Sigmoid colon (tissue), 7 donors: ENCODE results near the gene MRRF. TPM values are rescaled to one million over a fixed set of nuclear protein-coding genes. Genes with fewer than 3 reads are reported as not detected.

ENCODE experiments used
- DNase-seq: peaks from one replicate; pipeline ENCODE4 v3.0.0-alpha.2; 2019
- H3K27ac ChIP-seq, 4 donors: fragments of 200-600 bp; sonication (generic); one replicate each; pipeline ENCODE4 v1.5.1; 2016 to 2019; ENCODE audit warnings: mild to moderate bottlenecking in 1 of 4
- H3K27me3 ChIP-seq, 3 donors: fragments of 200-600 bp; sonication (generic); one replicate each; pipeline ENCODE4 v1.5.1; 2019; ENCODE audit warnings: mild to moderate bottlenecking in 1 of 3
- H3K36me3 ChIP-seq, 4 donors: fragments of 200-600 bp; sonication (generic); one replicate each; pipeline ENCODE4 v1.5.1; 2016 to 2019
- H3K4me1 ChIP-seq, 4 donors: fragments of 200-600 bp; sonication (generic); one replicate each; pipeline ENCODE4 v1.5.1; 2017 to 2019
- H3K4me3 ChIP-seq, 4 donors: fragments of 200-600 bp; sonication (generic); one replicate each; pipeline ENCODE4 v1.5.1; 2017 to 2019; ENCODE audit warnings: mild to moderate bottlenecking in 2 of 4, moderate library complexity in 1 of 4
- H3K9me3 ChIP-seq, 4 donors: fragments of 200-600 bp in 3 of 4; sonication (generic) in 3 of 4; one replicate each; pipeline versions ENCODE4 v1.5.1 to v1.6.1; 2013 to 2019
- EP300 ChIP-seq, 4 donors: sonication (generic); formaldehyde crosslinking; IDR thresholded peaks; one replicate each; pipeline ENCODE4 v1.6.1; 2017; ENCODE audit warnings: antibody characterized with exemption in 4 of 4
- POLR2A ChIP-seq, 2 donors: fragments of 450-650 bp; IDR thresholded peaks; one replicate each; pipeline ENCODE4 v1.6.1; 2016; ENCODE audit warnings: antibody characterized with exemption in 2 of 2, mild to moderate bottlenecking in 2 of 2, moderate library complexity in 2 of 2
- POLR2AphosphoS5 ChIP-seq, 4 donors: sonication (generic); formaldehyde crosslinking; IDR thresholded peaks; one replicate each; pipeline ENCODE4 v1.6.1; 2017; ENCODE audit warnings: antibody characterized with exemption in 4 of 4
- WGBS, 2 donors: extraction: QIAGEN DNeasy Blood & Tissue Kit; methylation state at CpG; one replicate each; pipeline ENCODE4 v1.1.7; 2013; 5-methylcytosine and 5-hydroxymethylcytosine counted together
- intact Hi-C: fragments of 100-400 bp; cut with DNase I; formaldehyde crosslinking; loops from one replicate; pipeline ENCODE4 v1.15.1; 2023
- polyA plus RNA-seq, 3 donors: library from polyadenylated mRNA; stranded (reverse); fragments of 200-250 nt; gene quantifications; one replicate each; pipeline ENCODE4 v1.2.3, GENCODE V29; 2013
- total RNA-seq, 4 donors: library from RNA; depleted of rRNA; stranded (reverse); fragments of >200 nt; gene quantifications; one replicate each; pipeline ENCODE4 v1.1.0, GENCODE V29; 2016
- TF ChIP-seq, protein P1 (sequence below), 4 experiments: fragments of 450-650 bp in 3 of 4; fragments of 200-600 bp in 1 of 4; IDR thresholded peaks; one replicate each; pipeline ENCODE4 v1.5.1; 2016 to 2019; ENCODE audit warnings: antibody characterized with exemption in 4 of 4, mild to moderate bottlenecking in 3 of 4, moderate library complexity in 2 of 4
- donor health status: healthy with polysubstance abuse.
- donor health status: Bipolar disorder and iron deficiency.
- donor health status: healthy.

Gene MRRF
- total and polyA plus RNA-seq, 7 donors, result 29.9 to 46.7 (median 38.2) TPM

DNA sequence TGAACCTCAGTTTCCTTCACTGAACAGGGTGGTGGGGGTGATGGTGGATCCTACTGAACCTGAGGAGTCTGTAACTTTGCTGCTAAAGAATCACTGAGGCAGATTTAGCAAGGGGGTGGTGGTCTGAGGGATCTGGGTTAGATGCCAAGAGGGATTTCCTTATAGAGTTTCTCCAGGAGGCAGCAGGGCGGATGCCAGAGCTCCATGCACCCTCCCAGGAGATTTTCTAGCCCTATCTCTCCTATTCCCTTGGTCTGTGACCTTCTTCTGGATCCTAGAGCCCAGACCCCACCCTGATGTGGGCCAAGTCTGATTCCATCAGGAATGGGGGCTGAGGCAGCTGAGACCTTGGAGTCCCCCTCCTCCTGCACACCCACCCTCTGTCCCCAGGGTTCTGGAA is 112.1 kb downstream of the MRRF start:
- intact Hi-C loops, result loop anchor here (10.0 kb wide), 1 partner anchor 448 kb away; the partner anchor contains the start of gene PDCL
- TF ChIP-seq POLR2AphosphoS5 (IDR thresholded peaks at IDR 0.05), result peak in 1 of 4 donors; percentile 2
- TF ChIP-seq, protein P1, sequence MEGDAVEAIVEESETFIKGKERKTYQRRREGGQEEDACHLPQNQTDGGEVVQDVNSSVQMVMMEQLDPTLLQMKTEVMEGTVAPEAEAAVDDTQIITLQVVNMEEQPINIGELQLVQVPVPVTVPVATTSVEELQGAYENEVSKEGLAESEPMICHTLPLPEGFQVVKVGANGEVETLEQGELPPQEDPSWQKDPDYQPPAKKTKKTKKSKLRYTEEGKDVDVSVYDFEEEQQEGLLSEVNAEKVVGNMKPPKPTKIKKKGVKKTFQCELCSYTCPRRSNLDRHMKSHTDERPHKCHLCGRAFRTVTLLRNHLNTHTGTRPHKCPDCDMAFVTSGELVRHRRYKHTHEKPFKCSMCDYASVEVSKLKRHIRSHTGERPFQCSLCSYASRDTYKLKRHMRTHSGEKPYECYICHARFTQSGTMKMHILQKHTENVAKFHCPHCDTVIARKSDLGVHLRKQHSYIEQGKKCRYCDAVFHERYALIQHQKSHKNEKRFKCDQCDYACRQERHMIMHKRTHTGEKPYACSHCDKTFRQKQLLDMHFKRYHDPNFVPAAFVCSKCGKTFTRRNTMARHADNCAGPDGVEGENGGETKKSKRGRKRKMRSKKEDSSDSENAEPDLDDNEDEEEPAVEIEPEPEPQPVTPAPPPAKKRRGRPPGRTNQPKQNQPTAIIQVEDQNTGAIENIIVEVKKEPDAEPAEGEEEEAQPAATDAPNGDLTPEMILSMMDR (IDR thresholded peaks at IDR 0.05), result no peak
- H3K4me3 ChIP-seq, result peak overlapping the region in 2 of 4 donors; percentile 1
- H3K36me3 ChIP-seq, result peaks cover 7 to 36% (median 24%) of the 10 kb centered on the region in 4 donors
- WGBS, 2 donors, result 41 to 67% methylated on average over 1 of the region's 1 CpG
- peak overlapping the region; percentile 90 to 95 (median 90) for H3K27ac ChIP-seq
- H3K27me3 ChIP-seq, result no peaks in the 10 kb centered on the region
- DNase-seq, result peak; percentile 40
- H3K9me3 ChIP-seq, result no peaks in the 10 kb centered on the region
- H3K4me1 ChIP-seq, result peaks cover 0 to 69% (median 64%) of the 10 kb centered on the region in 4 donors

DNA sequence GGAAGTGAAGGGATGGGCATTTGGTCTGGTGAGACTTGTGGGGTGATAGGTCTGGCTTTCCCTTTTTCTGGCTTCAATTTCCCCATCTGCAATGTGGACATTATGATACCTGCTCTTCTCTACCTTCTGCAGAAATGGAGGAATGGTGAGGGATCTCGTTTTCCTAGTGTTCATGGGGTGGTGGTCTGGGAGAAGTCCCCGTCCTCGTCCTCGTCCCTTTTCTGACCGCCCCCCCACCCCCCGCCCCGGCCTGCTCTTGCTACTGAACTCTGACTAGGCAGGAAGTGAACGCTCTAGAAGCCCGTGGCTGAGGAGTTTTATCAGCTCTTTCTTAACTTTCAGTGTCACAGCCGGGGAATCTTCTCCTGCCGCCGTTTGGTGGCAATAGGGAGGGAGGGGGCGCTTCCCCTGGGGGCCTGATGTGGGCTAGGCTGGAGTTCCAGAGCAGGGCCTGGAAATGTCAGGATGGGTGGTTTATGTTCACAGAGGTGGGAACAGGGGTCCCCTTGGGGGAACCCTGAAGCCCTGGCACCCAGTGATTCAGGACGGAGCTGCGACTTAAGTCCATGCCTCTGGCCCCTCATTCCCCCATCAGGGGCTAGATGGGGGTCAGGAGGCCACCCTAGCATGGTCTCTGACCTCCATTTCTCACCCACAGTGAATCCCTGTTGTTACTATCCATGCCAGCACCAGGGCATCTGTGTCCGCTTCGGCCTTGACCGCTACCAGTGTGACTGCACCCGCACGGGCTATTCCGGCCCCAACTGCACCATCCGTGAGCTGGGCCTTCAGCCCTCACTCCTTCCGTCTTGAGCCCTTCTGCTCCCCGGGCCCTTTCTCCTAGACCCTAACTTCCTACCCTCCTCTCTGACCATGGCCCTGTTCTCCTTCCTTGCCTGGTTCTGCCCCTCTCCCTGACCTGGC is 112.8 kb downstream of the MRRF start:
- intact Hi-C loops, result loop anchor here (10.0 kb wide), 1 partner anchor 447 kb away; the partner anchor contains the start of gene PDCL
- TF ChIP-seq POLR2A (IDR thresholded peaks at IDR 0.05), result no peak
- TF ChIP-seq, protein P1 (IDR thresholded peaks at IDR 0.05), result no peak
- TF ChIP-seq EP300 (IDR thresholded peaks at IDR 0.05), result no peak
- TF ChIP-seq POLR2AphosphoS5 (IDR thresholded peaks at IDR 0.05), result no peak
- Histone ChIP-seq H3K36me3 (peaks cover 7 to 41% (median 24%) of the 10 kb centered on the region in 4 donors), H3K4me3 (peak overlapping the region in 1 of 4 donors; percentile 1), H3K27me3 (no peaks in the 10 kb centered on the region), H3K9me3 (no peaks in the 10 kb centered on the region), H3K27ac (peak overlapping the region; percentile 90 to 95 (median 90)), H3K4me1 (peaks cover 0 to 69% (median 62%) of the 10 kb centered on the region in 4 donors)
- peak; percentile 55 for DNase-seq
- WGBS, 2 donors, result 69 to 84% methylated on average over 24 of the region's 24 CpGs

DNA sequence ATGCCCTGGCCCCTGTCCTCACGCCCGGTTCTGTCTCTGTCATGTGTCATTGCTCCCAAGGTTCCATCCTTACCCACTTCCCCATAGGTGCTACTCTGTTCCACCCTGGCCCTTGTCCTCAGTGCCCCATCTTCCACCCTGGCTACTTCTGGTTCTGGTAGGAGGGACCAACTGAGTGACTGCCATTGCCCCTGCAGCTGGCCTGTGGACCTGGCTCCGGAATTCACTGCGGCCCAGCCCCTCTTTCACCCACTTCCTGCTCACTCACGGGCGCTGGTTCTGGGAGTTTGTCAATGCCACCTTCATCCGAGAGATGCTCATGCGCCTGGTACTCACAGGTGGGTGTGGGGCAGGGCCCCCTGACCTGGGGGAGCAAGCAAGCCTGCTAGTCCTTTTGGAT is 113.6 kb downstream of the MRRF start:
- peak; percentile 54 for DNase-seq
- peak overlapping the region in 3 of 4 donors; percentile 90 to 95 (median 91) for H3K27ac ChIP-seq

DNA sequence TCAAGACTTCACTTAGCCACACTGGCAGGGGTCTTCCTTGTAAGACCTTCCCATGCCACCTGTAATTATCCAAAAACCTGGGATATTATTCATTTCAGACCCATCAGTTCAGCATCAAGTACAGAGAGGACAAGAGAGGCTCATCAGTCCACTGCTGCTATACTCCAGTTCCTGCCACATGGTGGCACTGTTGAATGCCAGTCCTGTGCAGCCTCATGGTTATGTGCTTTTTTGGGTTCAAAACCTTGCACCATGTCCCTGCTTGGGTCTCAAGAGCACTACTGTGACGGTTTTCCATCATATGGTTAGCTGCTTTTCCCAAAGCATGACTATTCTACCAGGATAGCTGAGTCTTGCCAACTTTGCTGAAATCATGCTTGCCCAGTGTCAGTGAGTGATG is 114.7 kb downstream of the MRRF start:
- TF ChIP-seq, protein P1 (IDR thresholded peaks at IDR 0.05), result peak in 2 of 4 experiments; percentile 14 to 25
- TF ChIP-seq POLR2A (IDR thresholded peaks at IDR 0.05), result no peak
- DNase-seq, result no peak
- Histone ChIP-seq H3K27ac (peak overlapping the region in 1 of 4 donors; percentile 91), H3K4me3 (no peak overlapping the region), H3K9me3 (no peaks in the 10 kb centered on the region), H3K27me3 (no peaks in the 10 kb centered on the region), H3K4me1 (peaks cover 0 to 69% (median 60%) of the 10 kb centered on the region in 4 donors), H3K36me3 (peaks cover 7 to 52% (median 24%) of the 10 kb centered on the region in 4 donors)
- 82 to 85% methylated on average over 1 of the region's 1 CpG for WGBS, 2 donors
- intact Hi-C loops, result loop anchor here (10.0 kb wide), 1 partner anchor 445 kb away; the partner anchor contains the start of gene PDCL

More for the DNA sequence above, 113.6 kb downstream of the MRRF start:
- intact Hi-C loops, result loop anchor here (10.0 kb wide), 1 partner anchor 447 kb away; the partner anchor contains the start of gene PDCL
- 92 to 95% methylated on average over 8 of the region's 8 CpGs for WGBS, 2 donors
- TF ChIP-seq POLR2A (IDR thresholded peaks at IDR 0.05) (no peak), POLR2AphosphoS5 (IDR thresholded peaks at IDR 0.05) (no peak), EP300 (IDR thresholded peaks at IDR 0.05) (no peak)
- TF ChIP-seq, protein P1 (IDR thresholded peaks at IDR 0.05), result no peak
- Histone ChIP-seq H3K36me3 (peaks cover 7 to 41% (median 24%) of the 10 kb centered on the region in 4 donors), H3K4me1 (peaks cover 0 to 69% (median 62%) of the 10 kb centered on the region in 4 donors), H3K4me3 (no peak overlapping the region), H3K9me3 (no peaks in the 10 kb centered on the region), H3K27me3 (no peaks in the 10 kb centered on the region)
